HG03565 (cell line): ENCODE data around the gene CIBAR2.

Source experiments
- ATAC-seq: cut with Tn5 transposase; IDR thresholded peaks from one replicate; pipeline ENCODE4 v1.9.1; 2021; ENCODE audit warnings: mild to moderate bottlenecking, moderate library complexity; ENCODE audit not compliant: unreplicated experiment

Gene CIBAR2

DNA sequence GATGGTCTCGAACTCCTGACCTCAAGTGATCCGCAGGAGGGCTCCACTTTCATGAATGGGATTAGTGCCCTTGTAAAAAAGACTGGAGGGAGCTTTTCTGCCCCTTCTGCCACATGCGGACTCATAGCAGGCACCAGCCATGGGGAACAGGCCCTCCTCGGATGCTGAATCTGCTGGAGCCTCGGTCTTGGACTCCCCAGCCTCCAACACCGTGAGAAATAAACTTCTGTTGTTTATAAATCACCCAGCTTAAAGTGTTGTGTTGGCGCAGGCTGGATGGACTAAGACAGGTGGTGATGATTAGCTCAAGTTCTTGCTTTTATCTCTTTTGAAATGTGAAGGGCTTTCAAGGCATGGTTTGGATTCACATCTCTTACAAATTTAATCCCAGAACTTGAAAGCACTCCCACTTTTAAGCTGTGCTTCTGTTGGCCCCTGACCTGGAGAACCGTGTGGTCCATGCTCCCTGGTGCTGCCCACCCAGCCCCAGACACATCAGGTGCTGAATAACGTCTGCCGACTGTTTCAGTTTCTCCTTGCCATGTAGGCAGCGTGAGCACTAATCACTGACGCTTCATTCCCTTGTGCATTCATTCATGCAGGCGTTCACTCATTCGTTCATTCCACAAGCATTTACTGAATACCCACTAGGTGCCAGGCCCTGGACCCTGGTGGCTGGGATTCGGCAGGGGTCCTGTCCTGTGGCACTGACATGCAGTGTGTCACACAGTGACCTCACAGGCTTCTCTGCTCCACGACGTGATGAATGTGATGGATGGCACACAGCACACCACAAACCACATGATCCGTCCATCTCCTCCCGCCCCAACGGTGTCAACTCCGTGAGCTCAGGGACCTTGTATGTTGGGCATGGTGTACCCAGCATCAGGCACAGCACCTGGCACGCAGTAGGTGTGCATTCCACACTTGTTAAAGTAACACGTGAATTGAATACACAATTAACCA, 8.9 kb downstream of the CIBAR2 start:
- no peak for ATAC-seq

DNA sequence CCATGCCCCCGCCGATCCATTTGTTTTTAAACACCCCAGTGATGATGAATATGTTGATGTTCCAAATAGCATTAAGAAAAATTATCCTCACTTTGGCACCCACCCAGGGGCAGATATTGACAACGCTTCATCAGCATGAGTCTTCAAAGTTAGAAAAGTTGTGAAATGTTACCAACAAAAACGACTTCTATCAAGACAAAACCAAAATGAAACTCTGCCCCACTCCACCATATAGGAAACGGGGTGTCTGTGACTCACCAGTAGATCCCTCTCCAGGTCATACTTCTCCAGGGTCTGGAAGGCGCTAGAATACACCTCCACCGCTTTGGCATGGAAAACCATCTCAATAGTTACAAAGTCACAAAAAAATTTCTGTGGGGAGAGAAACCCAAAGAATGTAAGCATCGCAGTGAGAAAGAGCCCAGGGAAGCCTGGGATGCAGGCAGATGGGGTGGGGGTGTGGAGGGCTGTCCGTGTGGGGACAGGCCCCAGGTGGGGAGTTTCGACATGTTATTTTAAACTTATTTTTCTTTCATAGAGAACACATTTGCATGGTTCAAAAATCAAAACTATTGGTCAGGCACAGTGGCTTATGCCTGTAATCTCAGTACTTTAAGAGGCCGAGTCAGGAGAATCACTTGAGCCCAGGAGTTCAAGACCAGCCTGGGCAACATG, 10.2 kb downstream of the CIBAR2 start:
- ATAC-seq: no peak

DNA sequence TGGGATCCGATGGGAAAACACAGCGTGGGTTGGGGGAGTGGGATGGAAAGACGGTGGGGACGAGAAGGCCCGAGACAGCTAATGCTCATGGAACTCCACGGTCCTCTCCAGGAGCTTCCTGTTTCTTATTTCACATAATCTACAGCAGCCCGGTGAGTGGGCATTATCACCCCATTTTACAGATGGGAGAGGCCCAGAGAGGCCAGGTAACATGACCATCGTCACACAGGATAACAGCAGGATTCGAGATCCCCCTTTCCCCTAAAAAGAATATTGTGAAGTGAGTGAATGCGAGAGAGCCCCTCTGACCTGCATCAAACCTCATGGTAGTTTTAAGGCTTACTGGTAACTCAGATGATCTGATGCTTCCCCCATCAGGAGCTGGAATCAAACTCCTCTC, 12.0 kb downstream of the CIBAR2 start:
- no peak for ATAC-seq

DNA sequence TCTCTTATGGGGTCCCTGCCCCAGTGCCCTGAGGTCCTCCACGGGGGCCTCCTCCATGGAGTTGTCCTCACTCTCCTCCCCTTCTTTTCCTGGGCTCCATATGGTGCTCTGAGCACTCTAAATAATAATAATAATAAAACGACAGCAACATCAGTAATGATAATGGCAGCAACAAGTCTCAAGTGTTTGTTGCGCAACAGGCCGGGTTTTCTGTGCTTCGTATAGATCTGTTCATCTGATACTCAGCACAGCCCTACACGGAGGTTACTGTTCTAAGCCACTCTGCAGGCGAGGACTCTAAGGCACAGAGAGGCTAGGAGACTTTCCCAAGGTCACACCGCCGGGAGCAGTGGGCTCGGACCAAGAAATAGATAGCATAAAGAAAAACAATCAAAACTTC, 13.7 kb downstream of the CIBAR2 start:
- no peak for ATAC-seq

DNA sequence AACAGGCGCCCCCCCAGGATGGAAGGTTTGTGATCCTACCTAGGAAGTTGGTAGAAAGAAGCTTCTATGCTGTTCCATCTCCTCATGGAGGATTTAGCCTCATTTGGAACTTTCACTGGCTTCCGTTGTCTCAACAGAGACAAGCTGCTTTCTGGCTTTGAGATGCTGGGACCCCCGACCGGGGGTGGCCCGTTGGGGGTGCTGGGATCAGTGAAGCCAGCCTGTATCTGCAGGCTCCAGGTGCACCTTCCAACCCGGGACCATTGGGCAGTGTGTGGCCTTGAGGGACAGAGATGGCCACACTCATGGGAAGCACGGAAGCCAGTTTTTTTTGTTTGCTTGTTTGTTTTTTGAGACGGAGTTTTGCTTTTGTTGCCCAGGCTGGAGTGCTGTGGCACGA, 15.4 kb downstream of the CIBAR2 start:
- no peak for ATAC-seq

DNA sequence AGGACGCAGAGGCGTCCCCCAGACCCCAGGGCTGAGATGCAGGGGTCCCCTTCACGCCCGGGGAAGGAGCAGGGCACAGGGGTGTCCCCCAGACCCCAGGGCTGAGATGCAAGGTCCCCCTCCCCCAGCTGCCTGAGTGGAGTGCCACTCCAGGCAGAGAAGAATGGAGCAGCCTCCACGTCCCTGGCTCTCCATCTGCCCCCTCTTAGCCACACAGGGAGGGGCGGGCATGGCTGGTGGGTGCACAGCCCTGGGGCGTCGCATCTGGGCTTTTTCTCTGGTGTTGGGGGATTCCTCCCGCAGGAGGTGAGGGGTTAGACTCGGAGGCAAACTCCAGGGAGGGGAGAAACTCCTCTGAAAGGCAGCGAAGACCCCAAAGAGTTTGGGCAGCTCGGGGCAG, 17.5 kb downstream of the CIBAR2 start:
- ATAC-seq: no peak

DNA sequence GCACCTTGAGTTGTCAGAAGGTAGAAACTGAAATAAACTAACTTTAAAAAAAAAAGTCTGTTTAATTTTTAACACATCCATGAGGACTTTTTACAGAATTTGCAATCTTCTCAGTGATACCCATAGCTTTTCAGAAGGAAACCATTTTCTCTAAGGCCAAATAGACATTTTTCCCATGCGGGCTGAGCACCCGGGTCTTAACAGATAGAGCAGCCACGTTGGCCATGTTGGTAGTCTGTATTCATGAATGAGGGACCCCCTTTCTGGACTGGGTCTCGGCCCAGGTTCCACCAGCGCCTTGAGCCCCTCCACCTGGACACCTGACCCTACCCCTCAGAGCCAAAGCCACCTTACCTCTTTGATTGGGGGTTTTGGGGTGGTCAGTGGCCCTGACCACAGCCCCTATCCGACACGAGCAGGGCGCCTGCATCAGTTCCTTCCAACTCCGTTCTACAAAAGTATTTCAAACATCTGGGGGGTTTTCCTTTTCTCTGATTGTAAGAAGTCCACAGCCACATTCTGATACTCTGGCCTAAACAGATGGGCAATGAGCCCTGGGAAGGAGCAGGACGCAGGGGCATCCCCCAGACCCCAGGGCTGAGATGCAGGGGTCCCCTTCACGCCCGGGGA, 18.0 kb downstream of the CIBAR2 start:
- ATAC-seq: no peak

DNA sequence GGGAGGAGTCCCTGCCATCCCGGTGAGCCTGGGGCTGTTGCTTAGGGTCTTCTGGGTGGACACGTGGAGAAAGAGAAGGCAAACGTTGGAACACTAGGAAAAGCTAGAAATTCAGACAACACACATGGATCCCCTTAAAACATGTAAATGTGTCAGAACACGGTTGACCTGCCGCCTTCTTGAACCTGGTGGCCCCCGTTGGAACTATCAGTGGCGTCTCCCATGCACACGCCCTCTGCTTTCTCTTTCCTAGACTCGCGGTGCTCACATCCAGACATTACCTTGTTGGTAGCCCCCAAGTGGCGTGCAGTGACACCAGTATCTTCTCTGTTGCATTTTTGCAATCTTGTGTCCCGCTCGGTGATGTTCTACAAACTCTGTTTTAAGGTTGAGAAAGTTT, 18.6 kb downstream of the CIBAR2 start:
- ATAC-seq: no peak

DNA sequence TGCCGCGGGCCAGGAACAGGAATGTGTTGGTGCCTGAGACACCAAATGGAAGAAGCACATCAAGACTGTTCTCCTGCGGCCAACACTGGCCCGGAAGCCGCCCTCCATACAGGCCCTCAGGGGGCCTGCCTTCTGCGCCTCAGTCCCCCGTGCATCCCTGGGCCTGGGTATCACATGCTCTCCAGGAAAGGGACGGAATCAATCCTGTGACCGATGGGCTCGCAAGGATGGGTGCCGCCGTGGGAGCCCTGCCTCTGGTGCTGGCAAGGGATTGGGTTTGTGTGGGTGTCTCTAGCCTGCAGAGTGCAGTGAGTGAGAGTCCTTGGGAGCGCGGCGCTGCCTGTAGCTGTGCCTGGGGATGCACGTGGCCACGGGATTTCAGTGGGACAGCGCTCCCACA, 19.4 kb downstream of the CIBAR2 start:
- ATAC-seq: no peak

DNA sequence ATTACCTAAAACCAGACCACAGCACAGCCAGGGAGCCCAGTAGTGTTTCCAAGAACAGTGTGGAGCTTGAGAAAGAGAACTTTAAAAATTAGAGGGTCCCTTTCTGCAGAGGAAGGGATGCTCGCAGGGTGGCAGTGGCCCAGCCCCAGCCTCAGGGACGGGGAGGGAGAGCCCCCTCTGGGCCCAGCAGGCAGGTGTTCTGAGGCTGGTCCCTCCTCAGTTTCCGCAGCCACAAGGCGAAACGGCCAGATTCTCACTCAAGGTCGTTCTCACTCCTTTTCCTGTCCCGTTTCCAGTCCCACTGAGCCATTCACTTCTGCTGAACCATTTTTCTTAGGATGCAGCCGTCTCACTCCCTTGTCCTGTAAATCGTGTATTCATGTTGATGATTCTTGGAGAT, 20.0 kb downstream of the CIBAR2 start:
- no peak for ATAC-seq

DNA sequence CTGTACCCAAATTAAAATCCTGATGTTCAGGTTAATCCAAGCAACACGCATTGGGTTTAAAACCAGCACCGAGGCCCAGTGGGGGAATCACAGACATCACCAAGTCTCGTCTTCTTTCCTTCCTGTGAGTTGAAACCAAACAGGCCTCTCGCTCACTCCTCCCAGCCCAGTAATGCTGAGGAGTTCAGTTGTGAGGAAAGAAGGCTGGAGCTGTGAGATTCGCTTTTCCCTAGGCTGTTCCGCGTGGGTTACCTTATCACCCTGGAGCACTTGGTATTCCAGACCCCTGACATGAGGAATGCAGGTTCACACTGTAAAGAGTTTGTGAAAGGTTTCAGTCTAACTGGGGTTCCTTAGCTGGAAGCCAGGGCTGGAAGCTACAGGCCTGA, 20.8 kb downstream of the CIBAR2 start:
- ATAC-seq: no peak

DNA sequence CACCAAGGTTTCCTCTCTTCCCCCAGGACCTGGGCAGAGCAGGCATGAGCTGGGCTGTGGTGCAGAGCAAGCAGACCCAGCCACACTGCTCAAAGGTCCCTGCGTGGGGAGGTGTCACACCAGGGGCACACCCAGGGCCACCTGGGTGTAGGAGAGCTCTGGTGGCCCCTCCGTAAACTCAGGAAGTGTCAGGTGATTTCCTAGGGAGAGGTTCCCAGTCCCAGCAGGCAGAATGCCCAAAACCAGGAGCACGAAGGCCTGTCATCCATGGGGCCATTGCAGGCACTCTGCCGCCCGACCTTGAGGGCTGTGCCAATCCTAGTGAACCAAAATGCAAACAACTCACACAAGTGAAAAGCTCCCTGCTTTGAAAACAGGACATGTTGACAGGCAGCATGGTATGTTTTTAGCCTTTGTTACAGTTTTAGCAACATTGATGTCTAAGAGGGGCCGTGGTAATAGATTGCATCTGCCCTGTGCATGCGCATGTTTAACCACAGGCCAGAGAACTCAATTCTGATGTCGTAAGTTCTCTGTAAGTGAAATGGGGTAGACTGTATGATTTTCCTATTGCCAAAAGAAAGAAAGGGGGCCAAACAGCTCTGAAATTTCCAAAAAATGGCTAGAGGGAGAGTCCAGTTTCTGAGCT, 21.3 kb downstream of the CIBAR2 start:
- no peak for ATAC-seq

DNA sequence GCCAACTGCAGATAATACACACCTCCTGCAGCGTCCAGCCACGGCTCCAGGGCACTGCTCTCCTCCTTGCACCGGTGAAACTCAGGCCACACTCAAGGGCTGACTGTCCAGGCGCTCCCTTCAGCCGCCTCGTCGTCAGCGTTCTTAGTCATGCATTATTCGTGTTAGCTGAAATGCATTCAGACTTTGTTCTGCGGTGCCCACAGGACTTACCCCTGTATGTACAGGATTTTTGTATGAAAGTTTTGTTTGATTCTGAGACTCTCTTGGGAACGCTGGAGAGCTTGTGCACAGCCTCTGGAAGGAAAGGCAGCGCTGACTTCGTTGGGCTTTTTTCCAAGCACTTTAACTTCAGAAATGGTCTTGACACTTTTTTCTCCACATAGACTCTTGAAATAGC, 22.1 kb downstream of the CIBAR2 start:
- no peak for ATAC-seq

DNA sequence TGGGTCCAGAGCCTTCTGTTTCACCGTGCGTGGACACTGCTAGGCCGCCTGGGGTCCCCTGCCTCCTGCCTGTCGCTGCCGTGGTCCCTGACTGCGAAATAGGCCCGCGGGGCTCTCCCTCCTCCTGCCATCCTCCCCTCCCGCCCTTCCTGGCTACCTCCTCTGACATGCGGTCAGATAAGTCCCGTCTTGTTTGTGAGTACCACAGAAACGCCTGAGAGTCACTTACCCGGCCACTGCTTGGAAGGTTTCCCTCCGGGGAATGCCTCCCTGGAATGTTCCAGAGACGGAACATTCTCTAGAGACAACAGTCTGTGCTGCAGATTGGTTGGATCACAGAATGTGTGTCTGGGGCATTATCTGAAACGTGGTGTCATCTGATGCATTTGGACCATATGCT, 22.7 kb downstream of the CIBAR2 start:
- no peak for ATAC-seq

DNA sequence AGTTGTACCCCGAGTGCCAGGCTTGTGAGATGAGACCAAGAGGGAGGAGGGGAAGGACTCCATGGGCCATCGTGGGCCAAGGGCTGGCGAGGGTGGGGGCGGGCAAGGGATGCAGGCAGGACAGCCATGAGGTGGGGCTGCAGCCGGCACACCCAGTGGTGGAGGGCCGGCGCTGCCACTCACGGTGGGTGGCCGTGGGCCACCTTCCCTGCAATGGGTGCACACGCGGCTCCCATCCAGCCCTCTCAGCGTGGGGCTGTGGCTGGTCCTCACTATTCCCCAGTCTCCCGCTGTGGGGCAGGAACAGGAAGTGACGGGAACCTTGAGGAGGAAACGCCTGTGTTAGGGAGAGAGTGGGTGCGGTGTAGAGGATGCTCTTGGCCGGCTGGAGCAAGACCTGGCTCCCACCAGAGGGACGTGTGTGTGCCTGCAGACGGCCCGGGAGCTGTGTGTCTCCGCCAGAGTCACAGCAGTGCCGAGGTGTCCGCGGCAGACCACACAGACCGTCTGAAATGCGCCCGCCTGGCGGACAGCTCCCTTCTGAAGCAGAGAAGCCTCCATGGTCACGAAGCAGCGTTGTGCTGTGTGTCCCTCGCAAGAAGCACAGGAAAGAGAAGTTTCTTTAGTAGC, 23.6 kb downstream of the CIBAR2 start:
- no peak for ATAC-seq

DNA sequence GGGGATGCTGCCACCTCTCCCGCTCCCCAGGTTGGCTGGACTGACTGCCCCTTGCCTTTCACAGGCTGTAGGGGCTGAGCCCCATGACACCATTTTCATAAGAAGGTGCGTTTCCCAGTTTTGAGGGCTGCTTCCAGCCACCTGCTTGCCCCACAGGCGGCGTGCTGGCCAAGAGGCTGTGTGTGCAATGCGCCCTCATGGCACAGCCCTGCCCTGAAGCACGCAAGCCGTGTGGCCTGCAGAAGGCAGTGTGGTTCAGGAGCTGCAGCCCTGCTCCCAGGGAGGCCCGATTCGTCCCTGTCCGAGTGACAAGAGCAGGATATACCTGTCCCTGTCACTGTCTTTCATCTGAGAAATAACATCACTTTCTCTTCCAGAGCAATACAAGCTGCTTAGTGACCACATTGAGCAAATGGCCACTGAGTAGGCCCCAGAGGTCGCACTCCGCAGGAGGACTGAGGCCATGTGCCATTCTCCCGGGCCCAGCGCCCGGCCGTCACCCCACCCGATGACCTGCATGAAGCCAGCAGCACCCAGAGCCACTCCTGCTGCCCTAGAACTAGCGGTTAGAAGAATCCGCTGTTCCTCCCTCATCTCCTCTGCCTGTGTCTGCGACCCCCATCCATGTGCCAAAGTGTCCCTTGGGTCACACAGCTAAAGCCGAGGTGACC, 24.2 kb downstream of the CIBAR2 start:
- no peak for ATAC-seq

DNA sequence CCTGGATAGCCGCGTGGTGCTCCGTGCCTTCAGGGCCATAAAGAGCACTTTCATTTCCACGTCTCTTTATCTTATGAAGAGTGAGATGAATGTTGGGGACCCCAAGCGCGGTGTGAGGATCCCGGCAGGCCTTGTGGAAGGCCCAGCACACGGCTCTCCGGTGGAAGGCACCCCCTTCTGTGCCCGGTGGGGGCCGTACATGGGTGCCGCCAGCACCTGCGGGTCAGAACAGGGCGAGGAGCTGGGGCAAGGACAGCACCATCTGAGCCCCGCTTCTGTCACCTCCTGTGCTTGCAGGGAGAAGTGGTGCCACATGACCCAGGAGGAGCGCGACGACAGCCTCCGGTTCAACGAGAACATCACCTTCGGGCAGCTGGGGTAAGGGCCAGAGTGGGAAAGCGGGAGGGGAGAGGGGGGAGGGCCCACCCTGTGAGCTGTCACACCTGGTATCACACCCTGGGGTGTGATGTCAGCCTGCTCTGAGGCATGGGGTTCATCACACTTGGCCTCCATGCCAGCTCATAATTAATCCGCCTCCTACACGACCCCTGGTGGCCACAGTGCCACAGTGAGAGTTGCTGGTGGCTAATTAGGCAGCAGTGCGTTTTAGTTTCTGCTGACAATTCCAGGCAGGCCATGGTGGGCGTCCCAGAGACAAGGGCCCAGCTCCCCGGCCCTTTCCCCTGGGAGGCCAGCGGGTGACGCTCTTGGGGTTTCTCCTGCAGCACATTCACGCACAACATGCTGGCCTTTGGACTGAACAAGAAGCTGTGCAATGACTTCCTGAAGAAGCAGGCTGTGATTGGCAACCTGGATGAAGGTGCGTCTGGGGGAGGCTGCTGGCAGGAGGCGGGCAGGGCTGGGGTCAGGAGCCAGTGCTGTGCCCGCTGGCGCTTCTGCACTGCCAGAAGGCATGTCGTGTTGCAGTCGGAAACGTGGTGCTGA, 25.7 kb downstream of the CIBAR2 start:
- ATAC-seq: no peak

DNA sequence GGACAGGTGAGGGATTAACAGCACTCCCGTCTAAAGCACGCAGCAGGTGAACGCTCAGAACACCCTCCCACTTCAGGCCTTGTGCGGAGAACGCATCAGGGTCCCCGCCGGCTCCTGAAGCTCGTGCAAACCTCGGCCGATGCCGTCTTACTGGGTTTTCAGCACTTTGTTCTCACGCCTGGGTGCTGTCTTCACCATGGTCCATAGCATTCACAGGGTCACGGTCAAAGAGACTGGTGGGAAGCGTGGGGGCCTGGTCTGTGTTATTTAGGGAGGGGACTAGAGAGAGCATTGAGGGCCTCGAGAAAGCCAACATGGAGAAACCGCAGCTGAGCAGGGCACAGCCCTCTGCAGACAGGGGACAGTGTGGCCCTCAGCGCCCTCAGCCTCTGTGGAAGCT, 26.6 kb downstream of the CIBAR2 start:
- no peak for ATAC-seq

DNA sequence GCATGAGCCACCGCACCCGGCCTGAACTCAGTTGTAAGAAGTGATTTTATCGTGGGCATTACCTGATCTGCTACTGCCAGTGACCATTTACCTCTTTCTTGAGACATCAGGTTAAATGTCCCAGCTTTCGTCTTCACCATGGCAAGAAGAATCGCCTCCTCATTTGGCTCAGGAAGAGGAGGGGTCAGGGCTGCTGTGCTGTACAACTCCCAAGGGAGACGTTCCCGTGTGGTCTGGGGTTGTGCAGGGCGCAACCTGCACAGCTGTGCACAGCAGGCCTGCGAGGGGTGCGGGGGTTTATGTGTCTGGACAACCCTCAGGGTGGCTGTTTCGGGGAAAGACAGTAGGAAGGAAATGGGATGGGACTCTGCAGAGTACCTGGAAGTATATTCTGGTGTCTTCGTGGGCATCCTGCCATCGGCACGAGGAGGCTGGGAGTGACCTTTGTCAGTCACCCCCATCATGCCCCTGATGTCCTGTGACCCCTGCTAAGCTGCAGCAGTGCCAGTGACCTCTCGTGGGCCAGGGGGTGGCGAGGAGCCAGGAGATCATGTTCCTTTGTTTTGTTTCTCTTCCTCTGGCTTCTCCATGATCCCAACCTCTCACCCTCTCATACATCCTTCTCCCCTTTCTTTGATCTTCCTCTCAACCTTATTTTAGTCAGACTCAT, 27.3 kb downstream of the CIBAR2 start:
- no peak for ATAC-seq
